Aorta (tissue), 5 donors: ENCODE results near the gene SCART1. TPM values are rescaled to one million over a fixed set of nuclear protein-coding genes. Genes with fewer than 3 reads are reported as not detected.
A peak's percentile ranks its signal among the peaks of the same experiment; 100 is the strongest.

Experiments used
- ATAC-seq: fragments of 200-7000 bp; cut with Tn5 transposase; one replicate; pipeline ENCODE4 v1.9.1; 2022; ENCODE audit warnings: moderate library complexity; ENCODE audit not compliant: low FRiP score
- DNase-seq, 2 donors: peaks; one replicate each; pipeline ENCODE4 v3.0.0-alpha.2; 2020
- H3K27ac ChIP-seq, 2 donors: one replicate each; pipeline ENCODE4 v1.5.1; 2013; ENCODE audit warnings: low read length in 2 of 2, mild to moderate bottlenecking in 2 of 2, moderate library complexity in 2 of 2, control low read depth in 1 of 2, inconsistent platforms in 1 of 2, low read depth in 1 of 2
- H3K27me3 ChIP-seq, 2 donors: one replicate each; pipeline ENCODE4 v1.6.1; 2013; ENCODE audit warnings: control low read depth in 1 of 2, low read length in 1 of 2, mild to moderate bottlenecking in 1 of 2, moderate library complexity in 1 of 2; ENCODE audit not compliant: insufficient read depth in 2 of 2, control insufficient read depth in 1 of 2
- H3K36me3 ChIP-seq, 2 donors: one replicate each; pipeline ENCODE4 v1.6.1; 2013; ENCODE audit warnings: control low read depth in 1 of 2, low read length in 1 of 2, mild to moderate bottlenecking in 1 of 2; ENCODE audit not compliant: insufficient read depth in 2 of 2, control insufficient read depth in 1 of 2
- H3K4me1 ChIP-seq, 2 donors: one replicate each; pipeline ENCODE4 v1.6.1; 2013; ENCODE audit warnings: low read length in 2 of 2, control low read depth in 1 of 2, mild to moderate bottlenecking in 1 of 2, moderate library complexity in 1 of 2; ENCODE audit not compliant: insufficient read depth in 2 of 2, control insufficient read depth in 1 of 2
- H3K4me3 ChIP-seq, 2 donors: one replicate each; pipeline ENCODE4 v1.5.1; 2013; ENCODE audit warnings: low read length in 2 of 2, control low read depth in 1 of 2, mild to moderate bottlenecking in 1 of 2
- H3K9me3 ChIP-seq: one replicate; pipeline ENCODE4 v1.6.1; 2013; ENCODE audit warnings: mild to moderate bottlenecking, low read length; ENCODE audit not compliant: control insufficient read depth
- WGBS, 2 donors: extraction: QIAGEN DNeasy Blood & Tissue Kit; methylation state at CpG; one replicate each; pipeline ENCODE4 v1.1.7; 2013; 5-methylcytosine and 5-hydroxymethylcytosine counted together
- intact Hi-C, 2 donors: fragments of 100-400 bp; cut with DNase I; formaldehyde crosslinking; loops; one replicate each; pipeline versions ENCODE4 v1.14.2 to v1.15.0; 2022
- polyA plus RNA-seq, 2 donors: library from polyadenylated mRNA; stranded (reverse); fragments of 200-250 nt; gene quantifications; one replicate each; pipeline ENCODE4 v1.2.3, GENCODE V29; 2013
- total RNA-seq, 2 donors: library from RNA; stranded (reverse); fragmentation: NEBNext Ultra II Directional; extraction: Animal tissue kit (Norgen Biotek cat#: 25700); gene quantifications; one replicate each; pipeline ENCODE4 v1.2.1, GENCODE V29; 2021
- donor health status: healthy with polysubstance abuse.
- donor health status: Bipolar disorder and iron deficiency.
- donor health status: DM: no; HTN: no; CAD: no.
- donor health status: DM: no; HTN: no; CAD: no.
- donor health status: DM: yes; HTN: yes; CAD: no.

SCART1 gene
- total and polyA plus RNA-seq, 4 donors, result 2.4 to 7.3 (median 5.4) TPM; not detected in 1

DNA sequence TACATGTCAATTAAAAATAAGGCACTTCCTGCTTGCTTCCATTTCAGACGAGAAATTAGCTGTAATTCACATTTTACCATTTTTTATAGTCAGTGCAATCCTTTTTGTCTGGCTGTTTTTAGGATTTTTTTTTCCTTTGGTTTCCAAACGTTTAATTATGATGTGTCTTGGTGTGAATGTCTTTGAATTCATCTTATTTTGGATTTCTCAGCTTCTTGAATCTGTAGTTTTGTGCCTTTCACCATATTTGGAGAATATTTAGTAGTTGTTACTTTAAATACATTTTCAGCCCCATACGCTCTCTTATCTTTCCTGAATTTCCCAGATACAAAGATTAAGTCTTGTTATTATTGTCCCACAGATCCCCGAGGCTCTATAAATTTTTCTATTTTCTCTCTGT is 2.4 kb upstream of the SCART1 start:
- Histone ChIP-seq H3K4me3 (no peak overlapping the region), H3K27ac (no peak overlapping the region), H3K4me1 (no peaks in the 10 kb centered on the region), H3K36me3 (no peaks in the 10 kb centered on the region), H3K27me3 (no peaks in the 10 kb centered on the region), H3K9me3 (peaks cover 3% of the 10 kb centered on the region)
- no peak for ATAC-seq
- DNase-seq, result no peak
- intact Hi-C loops, result no loop called here
- 42 to 45% methylated on average over 4 of the region's 4 CpGs for WGBS, 2 donors

DNA sequence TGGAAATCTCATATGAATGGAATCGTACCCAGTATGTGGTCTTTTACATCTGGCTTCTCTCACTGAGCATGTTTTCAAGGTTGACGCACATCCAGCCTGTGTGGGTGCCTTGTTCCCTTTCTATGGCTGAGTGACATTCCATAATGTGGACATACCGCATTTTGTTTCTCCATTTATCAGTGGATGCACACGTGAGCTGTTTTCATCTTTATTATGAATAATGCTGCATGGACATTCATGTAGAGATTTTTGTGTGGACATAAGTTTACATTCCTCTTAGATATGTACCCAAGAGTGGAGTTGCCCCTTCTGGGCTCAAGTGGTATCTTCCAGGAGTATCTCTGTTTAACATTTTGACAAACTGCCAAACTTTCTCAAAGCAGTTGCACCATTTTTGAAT is 1.3 kb upstream of the SCART1 start:
- DNase-seq, result no peak
- Histone ChIP-seq H3K27me3 (no peaks in the 10 kb centered on the region), H3K4me3 (no peak overlapping the region), H3K9me3 (no peaks in the 10 kb centered on the region), H3K27ac (no peak overlapping the region), H3K4me1 (no peaks in the 10 kb centered on the region), H3K36me3 (no peaks in the 10 kb centered on the region)
- no peak for ATAC-seq
- WGBS, 2 donors, result 84 to 88% methylated on average over 4 of the region's 4 CpGs
- intact Hi-C loops, result no loop called here

DNA sequence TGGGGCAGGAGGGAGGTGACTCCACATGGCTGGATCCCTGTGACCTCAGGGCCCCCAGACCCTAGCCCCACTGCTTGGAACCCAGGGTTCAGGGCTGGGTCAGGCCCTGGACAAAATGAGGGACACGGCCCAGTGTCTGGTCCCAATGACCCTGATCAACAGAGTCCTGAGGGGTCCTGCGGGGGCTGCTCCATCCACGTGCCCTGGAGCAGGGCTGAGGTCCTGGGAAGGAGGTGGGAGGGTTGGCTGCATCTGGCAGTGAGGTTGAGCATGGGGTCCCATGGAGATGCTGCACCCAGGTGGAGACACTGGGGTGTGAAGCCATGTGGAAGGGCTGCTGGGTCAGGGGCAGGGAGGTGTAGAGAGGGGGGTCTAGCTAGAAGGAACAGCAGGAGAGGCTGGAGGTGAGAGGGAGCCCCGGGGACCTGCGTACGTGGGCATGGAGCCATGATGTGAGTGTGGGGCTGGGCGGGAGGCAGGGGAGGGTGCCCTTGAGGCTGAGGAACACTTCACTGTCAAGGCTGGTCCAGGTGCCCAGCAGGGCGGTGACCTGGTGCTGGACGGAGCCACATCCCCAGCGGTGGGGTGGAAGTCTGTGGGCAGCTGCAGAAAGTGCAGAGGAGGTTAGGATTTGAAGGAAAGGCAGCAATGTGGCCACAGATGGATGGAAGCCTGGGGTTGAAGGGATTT is 604 bp downstream of the SCART1 start:
- DNase-seq, result peak in 1 of 2 donors; percentile 30
- Histone ChIP-seq H3K4me3 (no peak overlapping the region), H3K36me3 (no peaks in the 10 kb centered on the region), H3K27me3 (no peaks in the 10 kb centered on the region), H3K9me3 (no peaks in the 10 kb centered on the region), H3K4me1 (no peaks in the 10 kb centered on the region), H3K27ac (no peak overlapping the region)
- intact Hi-C loops, result no loop called here
- WGBS, 2 donors, result 87 to 90% methylated on average over 10 of the region's 10 CpGs
- no peak for ATAC-seq

DNA sequence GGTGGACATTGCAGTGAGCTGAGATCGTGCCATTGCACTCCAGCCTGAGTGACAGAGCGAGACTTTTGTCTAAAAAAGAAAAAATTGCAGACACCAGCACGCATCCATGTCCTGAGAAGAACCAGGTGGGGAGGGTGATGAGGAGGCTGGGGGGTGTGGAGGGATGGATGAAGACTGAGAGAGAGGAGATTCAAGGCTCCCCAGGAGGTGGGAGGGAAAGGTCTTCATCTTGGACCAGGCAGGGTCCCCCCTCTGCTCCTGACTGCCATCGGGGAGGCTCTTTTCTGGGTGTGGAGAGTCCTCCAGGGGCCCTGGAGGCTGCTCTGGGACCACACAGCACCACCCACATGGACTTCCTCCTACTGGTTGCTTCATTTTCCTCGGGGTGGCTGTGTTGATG is 1.5 kb downstream of the SCART1 start:
- Histone ChIP-seq H3K9me3 (no peaks in the 10 kb centered on the region), H3K4me1 (no peaks in the 10 kb centered on the region), H3K27me3 (no peaks in the 10 kb centered on the region), H3K36me3 (no peaks in the 10 kb centered on the region), H3K27ac (no peak overlapping the region), H3K4me3 (no peak overlapping the region)
- no peak for DNase-seq
- intact Hi-C loops, result no loop called here
- 82 to 86% methylated on average over 5 of the region's 5 CpGs for WGBS, 2 donors
- ATAC-seq, result no peak

DNA sequence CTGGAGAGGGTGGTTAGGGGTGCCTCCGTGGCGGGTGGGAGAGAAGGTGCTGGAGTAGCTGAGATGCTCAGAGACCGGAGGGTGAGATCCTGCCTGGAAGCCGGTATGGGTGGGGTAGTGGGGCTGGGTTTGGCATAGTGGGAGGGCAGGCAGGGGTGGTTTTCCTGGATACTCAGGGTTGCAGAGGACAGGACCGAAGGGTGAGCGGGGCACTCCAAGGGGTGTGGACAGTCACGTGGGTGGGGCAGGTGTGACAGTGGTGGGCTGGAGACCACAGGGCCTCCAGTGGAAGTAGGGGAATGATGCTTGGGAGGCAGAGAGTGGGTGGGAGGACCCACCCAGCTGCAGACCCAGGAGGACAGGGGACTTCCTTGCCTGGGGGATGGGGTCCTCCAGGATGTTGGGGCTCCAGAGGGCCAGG is 1.9 kb downstream of the SCART1 start:
- Histone ChIP-seq H3K27ac (no peak overlapping the region), H3K4me1 (no peaks in the 10 kb centered on the region), H3K36me3 (no peaks in the 10 kb centered on the region), H3K27me3 (no peaks in the 10 kb centered on the region), H3K9me3 (no peaks in the 10 kb centered on the region), H3K4me3 (no peak overlapping the region)
- ATAC-seq (no peak), DNase-seq (no peak)
- intact Hi-C loops, result no loop called here
- WGBS, 2 donors, result 90 to 93% methylated on average over 7 of the region's 7 CpGs

GRCh38 chr10:133456041-133456951 is 2.6 kb downstream of the SCART1 start:
- WGBS, 2 donors, result 89 to 90% methylated on average over 45 to 46 of the region's 46 CpGs
- intact Hi-C loops, result no loop called here
- Histone ChIP-seq H3K9me3 (no peaks in the 10 kb centered on the region), H3K4me1 (no peaks in the 10 kb centered on the region), H3K27ac (no peak overlapping the region), H3K4me3 (no peak overlapping the region), H3K36me3 (no peaks in the 10 kb centered on the region), H3K27me3 (no peaks in the 10 kb centered on the region)
- DNase-seq (peak in 1 of 2 donors; percentile 43), ATAC-seq (no peak)

- DNase-seq (peak in 1 of 2 donors; percentile 40), ATAC-seq (no peak)
- intact Hi-C loops, result no loop called here
- no peaks in the 10 kb centered on the region for H3K9me3 ChIP-seq
- WGBS, 2 donors, result 90 to 91% methylated on average over 34 of the region's 34 CpGs
- H3K4me3 ChIP-seq, result no peak overlapping the region
- H3K36me3 ChIP-seq, result no peaks in the 10 kb centered on the region
- no peaks in the 10 kb centered on the region for H3K27me3 ChIP-seq
- H3K4me1 ChIP-seq, result no peaks in the 10 kb centered on the region
- H3K27ac ChIP-seq, result no peak overlapping the region
Measured at GRCh38 chr10:133457100-133457841, 3.5 kb downstream of the SCART1 start.

GRCh38 chr10:133458021-133458709 is 4.4 kb downstream of the SCART1 start:
- Histone ChIP-seq H3K27me3 (no peaks in the 10 kb centered on the region), H3K4me1 (no peaks in the 10 kb centered on the region), H3K4me3 (no peak overlapping the region), H3K27ac (no peak overlapping the region), H3K36me3 (no peaks in the 10 kb centered on the region), H3K9me3 (no peaks in the 10 kb centered on the region)
- 91 to 92% methylated on average over 40 of the region's 40 CpGs for WGBS, 2 donors
- DNase-seq (peak in 1 of 2 donors; percentile 40), ATAC-seq (no peak)
- intact Hi-C loops, result no loop called here
